Measurements from ENCODE around the gene ARHGAP33.

The ARHGAP33 gene

DNA sequence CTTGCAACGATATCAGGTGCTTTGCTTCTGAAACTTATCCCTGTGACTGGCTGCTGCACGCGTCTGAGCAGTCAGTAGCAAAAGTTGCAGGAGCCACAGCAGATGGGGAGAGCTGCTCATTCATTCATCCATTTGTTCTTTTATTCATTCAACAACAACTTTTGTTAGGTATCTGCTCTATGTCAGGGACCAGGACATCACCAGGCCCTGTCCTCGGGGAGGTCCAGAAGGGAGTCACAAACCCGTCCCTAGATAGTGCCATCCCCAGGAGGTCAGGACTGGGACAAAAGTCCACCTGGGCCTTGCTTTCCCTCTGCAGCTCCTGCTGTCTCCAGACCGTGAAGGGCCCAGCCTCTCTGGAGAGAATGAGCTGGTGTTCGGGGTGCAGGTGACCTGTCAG, 2.6 kb downstream of the ARHGAP33 start:
- peaks cover 59% of the 10 kb centered on the region for H3K36me3 ChIP-seq (ENCODE audit: insufficient read depth, low read length)
- H3K4me1 ChIP-seq (ENCODE audit: insufficient read depth, low read length), result peaks cover 29% of the 10 kb centered on the region
- H4K20me1 ChIP-seq (ENCODE audit: insufficient read depth, low read length), result peaks cover 45% of the 10 kb centered on the region
- DNase-seq, result no peak
- ATAC-seq (ENCODE audit: insufficient read depth, low read depth), result no peak
- no peak overlapping the region for H2AFZ ChIP-seq (ENCODE audit: low read depth, low read length)
- no peak for TF ChIP-seq EZH2 (IDR thresholded peaks at IDR 0.05; ENCODE audit: borderline replicate concordance, low read depth, low read length, severe bottlenecking)
- TF ChIP-seq, protein P1, sequence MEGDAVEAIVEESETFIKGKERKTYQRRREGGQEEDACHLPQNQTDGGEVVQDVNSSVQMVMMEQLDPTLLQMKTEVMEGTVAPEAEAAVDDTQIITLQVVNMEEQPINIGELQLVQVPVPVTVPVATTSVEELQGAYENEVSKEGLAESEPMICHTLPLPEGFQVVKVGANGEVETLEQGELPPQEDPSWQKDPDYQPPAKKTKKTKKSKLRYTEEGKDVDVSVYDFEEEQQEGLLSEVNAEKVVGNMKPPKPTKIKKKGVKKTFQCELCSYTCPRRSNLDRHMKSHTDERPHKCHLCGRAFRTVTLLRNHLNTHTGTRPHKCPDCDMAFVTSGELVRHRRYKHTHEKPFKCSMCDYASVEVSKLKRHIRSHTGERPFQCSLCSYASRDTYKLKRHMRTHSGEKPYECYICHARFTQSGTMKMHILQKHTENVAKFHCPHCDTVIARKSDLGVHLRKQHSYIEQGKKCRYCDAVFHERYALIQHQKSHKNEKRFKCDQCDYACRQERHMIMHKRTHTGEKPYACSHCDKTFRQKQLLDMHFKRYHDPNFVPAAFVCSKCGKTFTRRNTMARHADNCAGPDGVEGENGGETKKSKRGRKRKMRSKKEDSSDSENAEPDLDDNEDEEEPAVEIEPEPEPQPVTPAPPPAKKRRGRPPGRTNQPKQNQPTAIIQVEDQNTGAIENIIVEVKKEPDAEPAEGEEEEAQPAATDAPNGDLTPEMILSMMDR (IDR thresholded peaks at IDR 0.05; ENCODE audit: borderline replicate concordance, extremely low read depth, low read length, poor library complexity, severe bottlenecking), result no peak
- no peaks in the 10 kb centered on the region for H3K27me3 ChIP-seq (ENCODE audit: insufficient read depth, low read length, poor library complexity)
- 0 out of 2 replicates have a peak overlapping the region, but pooled peaks have one; percentile 8 for H3K27ac ChIP-seq (ENCODE audit: low read length)
- H3K4me2 ChIP-seq (ENCODE audit: insufficient read depth, low read length), result no peak overlapping the region
- H3K79me2 ChIP-seq (ENCODE audit: insufficient read depth, low read length), result peaks cover 38% of the 10 kb centered on the region
- no peak overlapping the region for H3K4me3 ChIP-seq (ENCODE audit: low read depth in 1 of 2, low read length in 2 of 2)
- H3K9ac ChIP-seq (ENCODE audit: low read depth, low read length), result peak overlapping the region; percentile 75; the same call in 1 of the 2 replicates
- H3K9me3 ChIP-seq (ENCODE audit: insufficient read depth, low read length, severe bottlenecking), result no peaks in the 10 kb centered on the region

DNA sequence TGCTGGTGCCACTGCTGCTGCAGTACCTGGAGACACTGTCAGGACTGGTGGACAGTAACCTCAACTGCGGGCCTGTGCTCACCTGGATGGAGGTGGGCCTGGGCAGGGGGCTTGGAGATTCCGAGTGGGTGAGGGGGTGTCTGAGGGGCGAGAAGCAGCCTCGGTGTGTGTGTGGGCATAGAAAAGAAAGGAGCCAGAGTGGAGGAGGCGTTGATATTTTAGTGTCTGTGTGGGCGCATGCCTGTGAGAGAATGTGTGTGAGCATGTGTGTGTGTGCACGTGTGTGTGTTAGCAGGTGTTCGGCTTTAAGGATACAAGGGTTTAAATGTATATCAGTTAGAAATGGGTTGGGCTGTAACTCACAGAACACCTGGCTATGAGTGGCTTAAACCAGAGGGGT, 3.7 kb downstream of the ARHGAP33 start:
- H3K27ac ChIP-seq (ENCODE audit: low read length), result no peak overlapping the region
- H2AFZ ChIP-seq (ENCODE audit: low read depth, low read length), result no peak overlapping the region
- H3K79me2 ChIP-seq (ENCODE audit: insufficient read depth, low read length), result peaks cover 38% of the 10 kb centered on the region
- TF ChIP-seq, protein P1 (IDR thresholded peaks at IDR 0.05; ENCODE audit: borderline replicate concordance, extremely low read depth, low read length, poor library complexity, severe bottlenecking), result no peak
- no peak for TF ChIP-seq EZH2 (IDR thresholded peaks at IDR 0.05; ENCODE audit: borderline replicate concordance, low read depth, low read length, severe bottlenecking)
- peaks cover 29% of the 10 kb centered on the region for H3K4me1 ChIP-seq (ENCODE audit: insufficient read depth, low read length)
- H3K4me3 ChIP-seq (ENCODE audit: low read depth in 1 of 2, low read length in 2 of 2), result no peak overlapping the region
- ATAC-seq (ENCODE audit: insufficient read depth, low read depth) (no peak), DNase-seq (no peak)
- no peaks in the 10 kb centered on the region for H3K27me3 ChIP-seq (ENCODE audit: insufficient read depth, low read length, poor library complexity)
- peak overlapping the region; percentile 14; the same call in 1 of the 2 replicates for H3K4me2 ChIP-seq (ENCODE audit: insufficient read depth, low read length)
- no peaks in the 10 kb centered on the region for H3K9me3 ChIP-seq (ENCODE audit: insufficient read depth, low read length, severe bottlenecking)
- 0 out of 2 replicates have a peak overlapping the region, but pooled peaks have one; percentile 7 for H3K9ac ChIP-seq (ENCODE audit: low read depth, low read length)
- H4K20me1 ChIP-seq (ENCODE audit: insufficient read depth, low read length), result peaks cover 47% of the 10 kb centered on the region
- H3K36me3 ChIP-seq (ENCODE audit: insufficient read depth, low read length), result peaks cover 69% of the 10 kb centered on the region

DNA sequence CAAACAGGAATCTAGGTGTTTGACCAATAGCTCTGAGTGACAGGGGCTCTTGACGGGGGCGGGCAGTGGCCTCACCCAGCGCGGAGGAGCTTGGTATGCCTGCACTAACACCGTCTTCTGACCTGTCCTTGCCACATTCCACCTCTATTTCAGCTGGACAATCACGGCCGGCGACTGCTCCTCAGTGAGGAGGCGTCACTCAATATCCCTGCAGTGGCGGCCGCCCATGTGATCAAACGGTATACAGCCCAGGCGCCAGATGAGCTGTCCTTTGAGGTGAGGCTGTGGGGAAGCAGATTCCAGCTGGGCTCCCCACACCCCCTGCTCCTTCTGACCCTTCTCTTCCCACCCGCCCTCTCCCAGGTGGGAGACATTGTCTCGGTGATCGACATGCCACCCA, 4.7 kb downstream of the ARHGAP33 start:
- H3K4me2 ChIP-seq (ENCODE audit: insufficient read depth, low read length), result no peak overlapping the region
- no peak overlapping the region for H3K4me3 ChIP-seq (ENCODE audit: low read depth in 1 of 2, low read length in 2 of 2)
- peaks cover 47% of the 10 kb centered on the region for H4K20me1 ChIP-seq (ENCODE audit: insufficient read depth, low read length)
- H3K36me3 ChIP-seq (ENCODE audit: insufficient read depth, low read length), result peaks cover 76% of the 10 kb centered on the region
- H3K9ac ChIP-seq (ENCODE audit: low read depth, low read length), result no peak overlapping the region
- no peaks in the 10 kb centered on the region for H3K27me3 ChIP-seq (ENCODE audit: insufficient read depth, low read length, poor library complexity)
- H3K79me2 ChIP-seq (ENCODE audit: insufficient read depth, low read length), result peaks cover 38% of the 10 kb centered on the region
- no peak overlapping the region for H2AFZ ChIP-seq (ENCODE audit: low read depth, low read length)
- ATAC-seq (ENCODE audit: insufficient read depth, low read depth) (no peak), DNase-seq (no peak)
- no peak overlapping the region for H3K27ac ChIP-seq (ENCODE audit: low read length)
- TF ChIP-seq EZH2 (IDR thresholded peaks at IDR 0.05; ENCODE audit: borderline replicate concordance, low read depth, low read length, severe bottlenecking), result no peak
- TF ChIP-seq, protein P1 (IDR thresholded peaks at IDR 0.05; ENCODE audit: borderline replicate concordance, extremely low read depth, low read length, poor library complexity, severe bottlenecking), result no peak
- H3K4me1 ChIP-seq (ENCODE audit: insufficient read depth, low read length), result peaks cover 23% of the 10 kb centered on the region
- H3K9me3 ChIP-seq (ENCODE audit: insufficient read depth, low read length, severe bottlenecking), result no peaks in the 10 kb centered on the region

DNA sequence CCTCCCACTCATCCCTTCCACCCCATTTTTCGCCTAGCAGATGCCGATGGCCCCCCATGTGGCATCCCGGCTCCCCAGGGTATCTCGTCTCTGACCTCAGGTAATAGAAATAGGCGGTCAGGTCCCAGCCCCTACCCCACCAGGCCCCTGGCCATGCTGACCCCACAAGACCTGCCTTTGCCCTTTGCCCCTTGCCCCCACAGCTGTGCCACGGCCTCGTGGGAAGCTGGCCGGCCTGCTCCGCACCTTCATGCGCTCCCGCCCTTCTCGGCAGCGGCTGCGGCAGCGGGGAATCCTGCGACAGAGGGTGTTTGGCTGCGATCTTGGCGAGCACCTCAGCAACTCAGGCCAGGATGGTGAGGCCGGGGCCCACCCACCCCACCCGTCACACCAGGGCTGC, 5.4 kb downstream of the ARHGAP33 start:
- H3K27me3 ChIP-seq (ENCODE audit: insufficient read depth, low read length, poor library complexity), result no peaks in the 10 kb centered on the region
- H3K36me3 ChIP-seq (ENCODE audit: insufficient read depth, low read length), result peaks cover 80% of the 10 kb centered on the region
- peaks cover 37% of the 10 kb centered on the region for H3K79me2 ChIP-seq (ENCODE audit: insufficient read depth, low read length)
- peaks cover 47% of the 10 kb centered on the region for H4K20me1 ChIP-seq (ENCODE audit: insufficient read depth, low read length)
- H3K4me3 ChIP-seq (ENCODE audit: low read depth in 1 of 2, low read length in 2 of 2), result no peak overlapping the region
- H2AFZ ChIP-seq (ENCODE audit: low read depth, low read length), result no peak overlapping the region
- no peak for TF ChIP-seq EZH2 (IDR thresholded peaks at IDR 0.05; ENCODE audit: borderline replicate concordance, low read depth, low read length, severe bottlenecking)
- TF ChIP-seq, protein P1 (IDR thresholded peaks at IDR 0.05; ENCODE audit: borderline replicate concordance, extremely low read depth, low read length, poor library complexity, severe bottlenecking), result no peak
- no peak overlapping the region for H3K9ac ChIP-seq (ENCODE audit: low read depth, low read length)
- no peaks in the 10 kb centered on the region for H3K9me3 ChIP-seq (ENCODE audit: insufficient read depth, low read length, severe bottlenecking)
- no peak for DNase-seq
- no peak for ATAC-seq (ENCODE audit: insufficient read depth, low read depth)
- H3K27ac ChIP-seq (ENCODE audit: low read length), result no peak overlapping the region
- no peak overlapping the region for H3K4me2 ChIP-seq (ENCODE audit: insufficient read depth, low read length)
- peaks cover 22% of the 10 kb centered on the region for H3K4me1 ChIP-seq (ENCODE audit: insufficient read depth, low read length)

Data from DND-41 (cell line).